Kidney epithelial cell (primary cell): ENCODE measurements around the gene CSKMT. TPM values are rescaled to one million over a fixed set of nuclear protein-coding genes. Genes with fewer than 3 reads are reported as not detected.

ENCODE experiments used
- DNase-seq: peaks from one replicate; pipeline ENCODE4 v3.0.0-alpha.2; 2010; ENCODE audit warnings: low read depth
- H3K27me3 ChIP-seq: 2 replicates; pipeline ENCODE4 v1.6.0; 2011; ENCODE audit warnings: low read length; ENCODE audit not compliant: control insufficient read depth, insufficient read depth
- H3K36me3 ChIP-seq: 2 replicates; pipeline ENCODE4 v1.5.1; 2011; ENCODE audit warnings: low read length; ENCODE audit not compliant: control insufficient read depth, insufficient read depth
- H3K4me3 ChIP-seq: 2 replicates; pipeline ENCODE4 v1.5.1; 2011; ENCODE audit warnings: low read depth, mild to moderate bottlenecking, control low read depth, low read length
- total RNA-seq: library from RNA; depleted of rRNA; stranded (reverse); fragments of >200 nt; gene quantifications from 2 replicates; pipeline ENCODE4 v1.2.3, GENCODE V29; 2015
- TF ChIP-seq, protein P1 (sequence below): IDR thresholded peaks from 2 replicates; pipeline ENCODE4 v1.5.1; 2011; ENCODE audit warnings: mild to moderate bottlenecking, moderate library complexity, low read length, control low read depth, inconsistent platforms; ENCODE audit not compliant: insufficient read depth, poor library complexity, severe bottlenecking

The CSKMT gene
- total RNA-seq, 1 donor from 2014 or later = 3.4 TPM

DNA sequence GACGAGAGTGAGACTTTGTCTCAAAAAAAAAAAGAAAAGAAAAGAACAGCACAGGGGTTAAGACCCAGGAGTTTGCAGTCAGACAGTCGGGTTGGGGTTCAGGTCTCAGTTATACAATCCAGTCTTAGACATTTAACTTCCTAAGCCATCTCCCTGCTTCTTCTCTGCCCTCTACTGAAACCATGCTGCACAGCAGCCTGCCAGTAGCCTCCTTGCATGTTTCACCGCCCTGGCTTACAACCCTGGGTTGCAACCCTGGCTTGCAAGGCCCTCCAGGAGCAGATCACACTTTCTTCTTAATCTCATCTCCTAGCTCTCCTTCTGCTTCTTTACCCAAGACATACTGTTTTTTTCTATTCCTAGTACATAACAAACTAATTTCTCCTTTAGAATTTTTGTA is 37.4 kb upstream of the CSKMT start:
- TF ChIP-seq, protein P1, sequence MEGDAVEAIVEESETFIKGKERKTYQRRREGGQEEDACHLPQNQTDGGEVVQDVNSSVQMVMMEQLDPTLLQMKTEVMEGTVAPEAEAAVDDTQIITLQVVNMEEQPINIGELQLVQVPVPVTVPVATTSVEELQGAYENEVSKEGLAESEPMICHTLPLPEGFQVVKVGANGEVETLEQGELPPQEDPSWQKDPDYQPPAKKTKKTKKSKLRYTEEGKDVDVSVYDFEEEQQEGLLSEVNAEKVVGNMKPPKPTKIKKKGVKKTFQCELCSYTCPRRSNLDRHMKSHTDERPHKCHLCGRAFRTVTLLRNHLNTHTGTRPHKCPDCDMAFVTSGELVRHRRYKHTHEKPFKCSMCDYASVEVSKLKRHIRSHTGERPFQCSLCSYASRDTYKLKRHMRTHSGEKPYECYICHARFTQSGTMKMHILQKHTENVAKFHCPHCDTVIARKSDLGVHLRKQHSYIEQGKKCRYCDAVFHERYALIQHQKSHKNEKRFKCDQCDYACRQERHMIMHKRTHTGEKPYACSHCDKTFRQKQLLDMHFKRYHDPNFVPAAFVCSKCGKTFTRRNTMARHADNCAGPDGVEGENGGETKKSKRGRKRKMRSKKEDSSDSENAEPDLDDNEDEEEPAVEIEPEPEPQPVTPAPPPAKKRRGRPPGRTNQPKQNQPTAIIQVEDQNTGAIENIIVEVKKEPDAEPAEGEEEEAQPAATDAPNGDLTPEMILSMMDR = no peak
- no peak overlapping the region for H3K4me3 ChIP-seq
- H3K27me3 ChIP-seq = no peaks in the 10 kb centered on the region
- peaks cover 9% of the 10 kb centered on the region for H3K36me3 ChIP-seq
- no peak for DNase-seq

DNA sequence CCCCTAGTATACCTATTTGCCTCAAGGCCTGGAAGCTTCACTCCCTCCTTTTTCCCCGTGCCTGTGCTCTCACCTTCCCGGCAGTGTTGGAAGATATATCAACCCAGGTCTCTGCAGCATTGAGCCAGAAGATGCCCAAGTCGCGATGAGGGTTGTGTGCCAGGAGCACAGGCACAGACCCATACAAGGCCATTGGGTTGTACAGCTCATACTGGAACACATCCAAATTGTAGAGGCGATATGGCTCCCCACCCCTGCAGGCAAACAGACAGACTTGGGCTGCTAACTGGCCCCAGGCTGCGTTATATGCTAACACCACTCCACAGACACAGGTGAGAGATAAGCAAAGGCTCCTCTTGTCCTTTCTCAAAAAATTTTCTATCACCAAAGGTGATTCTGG is 32.6 kb upstream of the CSKMT start:
- DNase-seq = no peak
- peaks cover 8% of the 10 kb centered on the region for H3K36me3 ChIP-seq
- H3K27me3 ChIP-seq = no peaks in the 10 kb centered on the region
- H3K4me3 ChIP-seq = no peak overlapping the region
- TF ChIP-seq, protein P1 = no peak

DNA sequence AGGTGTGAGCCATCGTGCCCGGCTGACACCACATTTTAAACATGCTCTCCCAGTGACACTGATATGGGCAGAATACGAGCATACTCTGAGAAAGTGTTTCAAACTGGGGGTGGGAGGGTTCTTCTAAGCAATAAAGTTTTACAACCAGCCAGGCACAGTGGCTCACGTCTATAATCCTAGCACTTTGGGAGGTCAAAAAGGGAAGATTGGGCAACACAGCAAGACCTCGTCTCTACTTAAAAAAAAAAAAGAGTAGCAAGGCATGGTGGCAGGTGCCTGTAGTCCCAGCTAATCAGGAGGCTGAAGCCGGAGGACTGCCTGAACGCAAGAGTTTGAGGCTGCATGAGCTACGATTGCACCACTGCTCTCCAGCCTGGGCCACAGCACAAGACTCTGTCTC is 20.9 kb upstream of the CSKMT start:
- TF ChIP-seq, protein P1 = no peak
- Histone ChIP-seq H3K27me3 (no peaks in the 10 kb centered on the region), H3K36me3 (peaks cover 3% of the 10 kb centered on the region), H3K4me3 (no peak overlapping the region)
- DNase-seq = no peak

DNA sequence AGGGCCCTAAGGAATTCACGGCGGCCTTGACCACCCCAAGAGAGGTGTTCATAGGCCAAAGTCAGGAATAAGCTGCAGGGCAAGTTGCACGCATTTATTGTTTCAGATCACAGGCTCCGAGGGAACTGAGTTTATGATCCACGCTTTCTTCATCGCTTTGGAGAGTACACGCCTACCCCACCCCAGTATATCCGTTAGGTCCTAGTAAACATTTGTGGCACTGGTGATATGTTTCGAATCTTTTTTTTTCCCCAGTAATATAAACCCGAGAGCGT is 19.5 kb upstream of the CSKMT start:
- no peaks in the 10 kb centered on the region for H3K27me3 ChIP-seq
- TF ChIP-seq, protein P1 = no peak
- no peak for DNase-seq
- peaks cover 1% of the 10 kb centered on the region for H3K36me3 ChIP-seq
- H3K4me3 ChIP-seq = peak overlapping the region; percentile 61

DNA sequence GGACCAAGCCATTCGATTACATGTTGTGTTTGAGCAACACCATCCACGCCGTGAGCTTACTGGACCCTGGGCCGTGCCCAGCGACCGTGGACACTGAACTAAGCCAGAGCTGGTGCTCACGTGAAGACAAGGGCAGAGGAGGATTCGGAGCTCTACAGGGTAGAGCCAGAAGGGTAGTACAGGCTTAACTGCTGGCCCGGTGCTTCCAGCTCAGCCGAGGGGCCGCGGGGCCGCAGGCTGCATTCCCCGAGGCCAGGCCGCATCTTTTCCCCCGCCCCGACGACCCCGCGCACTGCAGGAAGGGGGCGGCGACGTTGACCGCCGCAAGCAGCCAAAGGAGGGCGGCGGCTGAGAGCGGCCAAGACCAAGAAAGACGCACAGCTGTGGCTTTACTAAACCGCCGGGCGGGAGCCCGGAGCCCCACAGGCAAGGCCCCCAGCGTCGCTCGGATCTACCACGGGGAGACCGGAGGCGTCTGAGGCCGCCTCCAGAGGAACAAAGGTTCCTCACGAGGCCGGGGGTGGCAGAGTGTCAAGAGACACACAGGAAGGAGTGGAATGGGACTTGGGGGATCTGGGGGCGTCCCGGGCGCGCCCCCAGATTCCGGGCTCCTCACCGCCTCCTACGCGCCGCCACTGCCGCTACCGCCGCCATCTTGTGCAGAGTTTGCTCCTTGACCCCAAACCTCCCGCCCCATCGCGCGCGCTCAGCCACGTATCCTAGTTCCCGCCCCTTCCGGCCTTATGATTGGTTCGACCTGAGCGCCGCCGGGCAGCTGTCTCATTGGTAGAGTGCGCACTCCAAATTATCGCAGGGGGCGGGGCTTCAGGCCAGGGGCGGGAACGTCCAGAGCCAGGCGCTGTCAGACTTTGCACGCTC is 18.9 kb upstream of the CSKMT start, which contains the start of gene GANAB:
Gene GANAB (minus strand): TSS at position 668 of the 879 bp plus-strand sequence. CDS start 14 bp downstream, at position 654.
- no peaks in the 10 kb centered on the region for H3K27me3 ChIP-seq
- H3K4me3 ChIP-seq = peak within 1 kb of the TSS; percentile 61
- peaks cover 1% of the 10 kb centered on the region for H3K36me3 ChIP-seq
- TF ChIP-seq, protein P1 = no peak
- DNase-seq = peak; percentile 87
